HG03520 (cell line): ENCODE results near the gene ARFRP1.

Source experiments
- ATAC-seq: cut with Tn5 transposase; IDR thresholded peaks from one replicate; pipeline ENCODE4 v1.9.1; 2021; ENCODE audit warnings: mild to moderate bottlenecking, moderate library complexity; ENCODE audit not compliant: unreplicated experiment

Gene ARFRP1

DNA sequence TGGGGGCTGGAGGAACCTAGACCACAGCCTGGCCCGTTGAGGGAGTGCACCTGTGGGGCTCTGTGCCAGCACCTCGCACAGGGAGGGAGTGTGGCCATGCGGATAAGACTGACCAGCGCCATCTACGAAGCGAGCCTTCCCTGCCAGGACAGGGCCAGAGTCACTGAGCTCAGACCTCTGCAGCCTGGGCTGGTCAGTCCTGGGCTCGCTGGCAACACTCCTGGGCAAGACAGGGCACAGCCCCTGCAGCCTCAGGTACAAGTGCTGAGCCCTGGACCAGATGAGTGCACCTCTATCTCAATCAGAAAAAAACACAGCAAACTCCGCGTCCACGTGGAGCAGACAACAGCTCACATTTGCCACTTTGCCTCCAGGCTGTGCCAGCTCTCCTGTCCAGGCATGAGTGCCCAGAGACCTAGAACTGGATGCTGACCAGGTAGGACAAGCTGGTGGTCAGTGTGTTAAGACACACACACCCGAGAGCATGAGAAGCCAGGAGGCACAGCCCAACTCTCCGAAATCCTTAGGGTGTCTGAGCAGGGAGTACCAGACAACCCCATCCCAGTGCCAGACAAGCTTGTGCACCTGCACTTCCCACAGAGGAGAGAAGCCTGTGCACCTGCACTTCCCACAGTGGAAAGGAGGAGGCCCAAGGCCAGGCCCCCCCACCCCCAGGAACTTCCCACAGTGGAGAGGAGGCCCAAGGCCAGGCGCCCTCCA, 4.9 kb downstream of the ARFRP1 start:
- ATAC-seq: no peak

DNA sequence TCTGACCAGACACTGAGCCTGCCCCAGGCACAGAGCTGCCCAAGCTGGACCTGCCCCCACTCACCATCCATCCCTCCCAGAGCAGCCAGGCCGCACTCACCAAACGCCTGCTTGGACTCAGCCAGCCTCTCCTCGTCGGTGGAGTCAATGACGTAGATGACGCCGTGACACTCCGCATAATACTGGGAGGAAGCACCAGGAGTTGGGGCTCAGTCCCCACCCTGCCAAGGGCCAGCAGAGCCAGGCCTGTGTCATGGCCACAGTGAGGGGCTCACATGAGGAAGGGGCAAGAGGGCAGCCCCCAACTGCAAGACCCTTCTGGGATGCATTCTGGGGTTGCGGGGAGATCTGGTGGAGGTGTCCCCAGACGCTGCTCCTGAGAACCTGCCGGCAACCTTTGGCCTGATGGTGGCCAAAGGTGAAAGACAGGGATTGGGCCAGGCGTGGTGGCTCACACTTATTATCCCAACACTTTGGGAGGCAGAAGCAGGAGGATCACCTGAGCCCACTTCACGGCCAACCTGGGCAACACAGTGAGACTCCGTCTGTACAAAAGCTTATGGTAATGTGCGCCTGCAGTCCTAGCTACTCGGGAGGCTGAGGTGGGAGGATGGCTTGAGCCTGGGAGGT, 5.6 kb downstream of the ARFRP1 start:
- no peak for ATAC-seq

DNA sequence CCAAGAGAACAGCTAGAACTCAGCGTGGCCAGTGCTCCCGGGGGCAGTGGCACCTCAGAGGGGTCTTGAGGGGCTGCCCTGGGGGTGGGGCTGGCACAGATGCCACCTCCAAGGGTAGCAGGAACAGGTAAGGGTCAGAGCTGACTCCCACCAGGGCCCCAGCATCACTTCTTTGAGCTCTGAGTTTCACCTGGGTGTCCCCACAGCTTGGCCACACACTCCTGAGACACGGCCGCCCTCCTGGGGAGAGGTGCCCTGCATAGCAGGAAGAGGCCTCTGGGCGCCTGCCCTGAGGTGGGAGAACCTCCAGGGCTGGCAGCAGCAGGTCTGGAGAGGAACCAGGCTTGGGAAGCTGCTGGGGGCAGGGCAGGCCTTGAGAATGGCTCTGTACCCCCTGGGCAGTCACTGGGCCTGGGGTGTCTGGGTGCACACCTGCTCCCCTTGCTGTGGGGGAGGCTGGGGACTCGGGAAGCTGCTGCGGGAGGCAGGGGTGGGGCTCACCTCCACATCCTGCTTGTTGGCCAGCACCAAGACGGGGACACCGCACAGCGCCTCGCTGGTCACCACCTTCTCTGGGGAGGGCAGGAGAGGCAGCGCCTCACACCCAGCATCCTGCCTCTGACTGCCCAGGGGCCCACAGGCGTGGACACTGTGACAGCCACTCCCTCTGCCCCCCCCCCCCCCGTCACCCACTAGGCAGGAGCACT, 6.3 kb downstream of the ARFRP1 start:
- ATAC-seq: no peak

DNA sequence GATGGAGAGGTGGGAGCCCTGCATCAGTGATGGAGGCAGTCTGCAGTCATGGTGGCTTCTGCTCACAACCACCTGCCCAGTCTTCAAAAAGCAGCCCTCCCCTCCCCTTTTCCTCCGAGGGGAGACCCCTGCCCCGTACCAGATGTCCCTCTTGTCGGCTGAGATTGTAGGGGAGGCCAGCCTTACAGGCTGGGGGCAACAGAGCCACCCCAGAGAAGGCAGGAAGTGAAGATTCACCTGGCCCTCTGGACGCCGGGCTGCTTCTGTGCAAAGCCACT, 6.8 kb downstream of the ARFRP1 start:
- ATAC-seq: no peak

DNA sequence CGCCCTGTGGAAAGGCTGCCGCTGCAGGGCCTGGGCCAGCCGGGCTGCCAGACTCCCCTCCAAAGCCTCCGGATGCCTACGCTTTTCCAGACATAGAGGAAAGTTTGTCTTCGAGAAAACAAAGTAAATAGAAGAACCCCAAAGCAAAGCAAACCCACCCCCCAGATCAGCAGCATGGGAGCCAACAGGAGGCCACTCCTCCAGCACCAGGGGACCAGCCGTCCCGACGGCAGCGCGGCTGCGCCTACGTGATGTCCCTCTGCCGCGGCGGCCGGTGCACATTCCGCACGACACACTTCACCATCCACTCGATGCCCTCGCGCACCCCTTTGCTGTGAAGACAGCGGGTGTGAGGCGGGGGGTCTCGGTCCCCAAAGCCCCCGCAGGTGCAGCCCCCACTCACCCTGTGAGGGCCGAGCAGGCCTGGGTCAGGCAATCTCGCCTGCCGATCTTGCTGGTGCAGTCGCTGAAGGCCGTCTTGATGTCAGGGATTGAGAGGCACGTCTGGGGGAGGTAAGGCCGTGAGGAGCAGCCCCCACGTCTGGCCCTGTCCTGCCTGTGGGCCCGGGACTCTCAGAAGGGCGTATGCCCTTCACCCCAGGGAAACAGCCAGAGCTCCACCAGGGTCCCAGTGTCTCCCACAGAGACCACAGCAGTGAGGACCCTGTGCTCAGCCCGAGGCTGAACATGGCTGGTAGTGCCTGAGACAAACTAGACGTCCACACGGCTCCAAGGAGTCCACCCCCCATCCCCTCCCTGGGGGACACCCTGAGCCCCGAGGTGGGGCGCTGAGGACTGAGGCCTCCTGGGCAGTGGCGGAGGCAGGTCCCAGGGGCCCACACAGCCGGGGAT, 7.4 kb downstream of the ARFRP1 start:
- ATAC-seq: no peak

DNA sequence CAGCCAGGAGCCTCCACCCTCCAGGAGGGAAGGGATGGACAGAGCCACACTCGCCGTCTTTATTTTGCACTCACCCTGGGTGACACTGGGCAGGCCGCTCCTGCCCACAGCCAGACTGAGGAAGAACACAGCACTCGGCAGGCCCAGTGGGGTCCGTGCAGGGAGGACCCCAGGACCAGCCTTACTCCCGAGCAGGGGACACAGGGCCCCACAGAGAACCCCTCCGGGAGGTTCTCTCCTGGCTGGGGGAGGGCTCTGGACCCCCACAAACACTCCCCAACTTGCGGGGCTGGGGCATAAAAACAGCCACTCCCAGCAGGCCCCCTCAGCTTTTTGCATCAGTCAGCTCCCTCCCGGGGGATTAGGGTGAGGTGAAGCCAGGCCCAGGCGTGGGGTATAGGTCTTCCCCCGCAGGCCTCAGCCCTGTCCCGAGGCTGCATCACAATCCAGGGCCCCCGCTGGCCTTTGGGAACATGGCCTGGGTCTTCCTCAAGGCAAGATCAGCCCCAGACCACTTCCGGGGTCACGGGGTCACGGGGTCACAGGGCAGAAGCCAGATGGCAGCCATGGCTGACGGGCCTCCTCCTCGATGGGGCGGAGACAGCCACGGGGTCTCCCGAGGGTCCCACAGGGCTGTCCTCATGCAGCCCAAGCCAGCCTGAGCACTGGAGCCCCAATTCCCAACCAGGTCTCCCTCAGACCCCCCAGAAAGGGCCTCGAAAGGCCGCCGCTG, 8.1 kb downstream of the ARFRP1 start:
- ATAC-seq: no peak

DNA sequence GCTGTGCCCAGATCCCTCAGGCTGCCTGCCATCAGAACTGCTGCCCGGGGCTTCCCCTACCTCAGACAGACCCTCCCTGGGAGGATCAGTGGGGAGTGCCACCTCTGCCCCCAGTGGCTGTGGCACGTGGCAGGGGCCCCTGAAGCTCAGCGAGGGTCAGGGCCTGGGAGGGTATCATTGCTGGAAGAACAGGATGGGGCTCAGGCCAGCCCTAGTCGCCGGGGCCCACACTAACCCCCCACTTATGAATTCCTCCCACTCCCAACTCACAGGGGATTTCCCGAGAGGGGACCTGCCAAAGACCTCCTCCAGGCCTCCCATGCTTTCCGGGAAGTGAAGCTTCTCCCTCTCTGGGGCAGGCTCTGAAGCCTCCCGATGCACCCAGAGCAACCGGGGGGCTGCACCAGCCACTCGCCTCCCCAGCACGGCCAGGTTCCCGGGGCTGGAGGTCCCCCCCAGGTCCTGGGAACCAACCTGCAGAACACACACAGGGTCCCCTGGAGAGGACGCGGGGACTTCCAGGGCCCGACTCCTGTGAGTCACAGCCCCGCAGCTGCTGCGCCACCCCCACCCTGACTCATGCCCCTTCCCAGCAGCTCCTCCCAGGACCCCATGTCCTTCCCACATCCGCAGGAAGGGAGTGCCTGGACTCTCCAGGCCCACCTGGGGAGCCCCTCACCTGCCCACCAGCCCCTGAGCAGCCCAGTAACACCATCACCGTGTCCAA, 8.9 kb downstream of the ARFRP1 start:
- no peak for ATAC-seq

DNA sequence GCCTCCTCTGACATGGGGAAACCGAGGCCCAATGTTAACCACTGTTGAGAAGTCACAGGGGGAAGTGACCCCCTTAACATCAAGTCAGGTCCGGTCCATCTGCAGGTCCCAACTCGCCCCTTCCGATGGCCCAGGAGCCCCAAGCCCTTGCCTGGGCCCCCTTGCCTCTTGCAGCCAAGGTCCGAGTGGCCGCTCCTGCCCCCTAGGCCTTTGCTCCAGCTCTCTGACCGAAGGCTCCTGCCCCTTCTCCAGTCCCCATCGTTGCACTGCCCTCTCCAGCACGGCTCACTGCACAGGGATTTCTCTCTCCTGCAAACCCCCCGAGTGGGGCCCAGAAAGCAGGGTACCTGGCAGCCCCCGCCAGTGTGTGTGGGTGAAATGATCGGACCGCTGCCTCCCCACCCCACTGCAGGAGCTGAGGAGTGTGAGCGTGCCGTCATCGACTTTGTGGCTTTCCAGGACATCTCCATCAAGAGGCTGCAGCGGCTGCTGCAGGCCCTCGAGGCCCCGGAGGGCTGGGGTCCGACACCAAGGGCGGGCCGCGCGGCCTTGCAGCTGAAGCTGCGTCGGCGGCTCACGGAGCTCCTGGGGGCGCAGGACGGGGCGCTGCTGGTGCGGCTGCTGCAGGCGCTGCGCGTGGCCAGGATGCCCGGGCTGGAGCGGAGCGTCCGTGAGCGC, 9.8 kb downstream of the ARFRP1 start:
- ATAC-seq: no peak

DNA sequence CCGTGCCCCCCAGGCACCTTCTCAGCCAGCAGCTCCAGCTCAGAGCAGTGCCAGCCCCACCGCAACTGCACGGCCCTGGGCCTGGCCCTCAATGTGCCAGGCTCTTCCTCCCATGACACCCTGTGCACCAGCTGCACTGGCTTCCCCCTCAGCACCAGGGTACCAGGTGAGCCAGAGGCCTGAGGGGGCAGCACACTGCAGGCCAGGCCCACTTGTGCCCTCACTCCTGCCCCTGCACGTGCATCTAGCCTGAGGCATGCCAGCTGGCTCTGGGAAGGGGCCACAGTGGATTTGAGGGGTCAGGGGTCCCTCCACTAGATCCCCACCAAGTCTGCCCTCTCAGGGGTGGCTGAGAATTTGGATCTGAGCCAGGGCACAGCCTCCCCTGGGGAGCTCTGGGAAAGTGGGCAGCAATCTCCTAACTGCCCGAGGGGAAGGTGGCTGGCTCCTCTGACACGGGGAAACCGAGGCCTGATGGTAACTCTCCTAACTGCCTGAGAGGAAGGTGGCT, 10.4 kb downstream of the ARFRP1 start:
- no peak for ATAC-seq

DNA sequence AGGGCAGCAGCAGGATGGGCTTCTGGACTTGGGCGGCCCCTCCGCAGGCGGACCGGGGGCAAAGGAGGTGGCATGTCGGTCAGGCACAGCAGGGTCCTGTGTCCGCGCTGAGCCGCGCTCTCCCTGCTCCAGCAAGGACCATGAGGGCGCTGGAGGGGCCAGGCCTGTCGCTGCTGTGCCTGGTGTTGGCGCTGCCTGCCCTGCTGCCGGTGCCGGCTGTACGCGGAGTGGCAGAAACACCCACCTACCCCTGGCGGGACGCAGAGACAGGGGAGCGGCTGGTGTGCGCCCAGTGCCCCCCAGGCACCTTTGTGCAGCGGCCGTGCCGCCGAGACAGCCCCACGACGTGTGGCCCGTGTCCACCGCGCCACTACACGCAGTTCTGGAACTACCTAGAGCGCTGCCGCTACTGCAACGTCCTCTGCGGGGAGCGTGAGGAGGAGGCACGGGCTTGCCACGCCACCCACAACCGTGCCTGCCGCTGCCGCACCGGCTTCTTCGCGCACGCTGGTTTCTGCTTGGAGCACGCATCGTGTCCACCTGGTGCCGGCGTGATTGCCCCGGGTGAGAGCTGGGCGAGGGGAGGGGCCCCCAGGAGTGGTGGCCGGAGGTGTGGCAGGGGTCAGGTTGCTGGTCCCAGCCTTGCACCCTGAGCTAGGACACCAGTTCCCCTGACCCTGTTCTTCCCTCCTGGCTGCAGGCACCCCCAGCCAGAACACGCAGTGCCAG, 11.0 kb downstream of the ARFRP1 start, which contains the start of gene TNFRSF6B:
Gene TNFRSF6B, plus strand, starts transcription at position 25 of the 729 bp plus-strand sequence. Its CDS starts 116 bp downstream, at position 141.
- no peak for ATAC-seq

DNA sequence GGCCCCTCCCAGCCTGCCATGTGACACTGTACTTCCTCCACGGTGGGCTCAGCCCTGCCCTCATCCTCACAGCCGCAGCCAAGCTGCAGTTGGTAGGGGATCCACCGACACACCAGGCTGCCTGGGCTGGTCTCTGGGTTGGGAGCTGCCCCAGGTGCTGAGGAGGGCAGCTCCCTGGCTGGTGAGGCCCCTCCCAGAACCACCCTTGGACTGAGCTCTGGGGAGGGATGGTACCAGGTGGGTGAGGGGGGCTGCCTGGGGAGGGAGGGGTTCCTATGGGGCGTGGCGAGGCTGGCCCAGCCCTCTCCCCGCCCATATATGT, 11.5 kb downstream of the ARFRP1 start:
- no peak for ATAC-seq

DNA sequence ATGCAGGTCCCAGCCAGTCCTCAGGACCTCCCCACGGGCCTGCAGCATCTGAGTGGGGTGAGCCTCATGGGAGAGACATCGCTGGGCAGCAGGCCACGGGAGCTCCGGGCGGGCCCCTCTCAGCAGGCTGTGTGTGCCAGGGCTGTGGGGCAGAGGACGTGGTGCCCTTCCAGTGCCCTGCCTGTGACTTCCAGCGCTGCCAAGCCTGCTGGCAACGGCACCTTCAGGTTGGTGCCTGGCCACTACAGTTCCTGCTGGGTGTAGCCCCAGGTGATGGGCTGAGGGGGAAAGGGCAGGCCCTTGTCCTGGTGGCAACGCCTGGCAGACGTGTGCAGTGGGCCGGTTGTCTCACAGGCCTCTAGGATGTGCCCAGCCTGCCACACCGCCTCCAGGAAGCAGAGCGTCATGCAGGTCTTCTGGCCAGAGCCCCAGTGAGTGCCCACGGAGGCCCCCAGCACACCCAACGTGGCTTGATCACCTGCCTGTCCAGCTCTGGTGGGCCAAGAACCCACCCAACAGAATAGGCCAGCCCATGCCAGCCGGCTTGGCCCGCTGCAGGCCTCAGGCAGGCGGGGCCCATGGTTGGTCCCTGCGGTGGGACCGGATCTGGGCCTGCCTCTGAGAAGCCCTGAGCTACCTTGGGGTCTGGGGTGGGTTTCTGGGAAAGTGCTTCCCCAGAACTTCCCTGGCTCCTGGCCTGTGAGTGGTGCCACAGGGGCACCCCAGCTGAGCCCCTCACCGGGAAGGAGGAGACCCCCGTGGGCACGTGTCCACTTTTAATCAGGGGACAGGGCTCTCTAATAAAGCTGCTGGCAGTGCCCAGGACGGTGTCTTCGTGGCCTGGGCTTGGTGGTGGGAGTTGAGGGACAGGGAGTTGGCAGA, 12.1 kb downstream of the ARFRP1 start:
- no peak for ATAC-seq

DNA sequence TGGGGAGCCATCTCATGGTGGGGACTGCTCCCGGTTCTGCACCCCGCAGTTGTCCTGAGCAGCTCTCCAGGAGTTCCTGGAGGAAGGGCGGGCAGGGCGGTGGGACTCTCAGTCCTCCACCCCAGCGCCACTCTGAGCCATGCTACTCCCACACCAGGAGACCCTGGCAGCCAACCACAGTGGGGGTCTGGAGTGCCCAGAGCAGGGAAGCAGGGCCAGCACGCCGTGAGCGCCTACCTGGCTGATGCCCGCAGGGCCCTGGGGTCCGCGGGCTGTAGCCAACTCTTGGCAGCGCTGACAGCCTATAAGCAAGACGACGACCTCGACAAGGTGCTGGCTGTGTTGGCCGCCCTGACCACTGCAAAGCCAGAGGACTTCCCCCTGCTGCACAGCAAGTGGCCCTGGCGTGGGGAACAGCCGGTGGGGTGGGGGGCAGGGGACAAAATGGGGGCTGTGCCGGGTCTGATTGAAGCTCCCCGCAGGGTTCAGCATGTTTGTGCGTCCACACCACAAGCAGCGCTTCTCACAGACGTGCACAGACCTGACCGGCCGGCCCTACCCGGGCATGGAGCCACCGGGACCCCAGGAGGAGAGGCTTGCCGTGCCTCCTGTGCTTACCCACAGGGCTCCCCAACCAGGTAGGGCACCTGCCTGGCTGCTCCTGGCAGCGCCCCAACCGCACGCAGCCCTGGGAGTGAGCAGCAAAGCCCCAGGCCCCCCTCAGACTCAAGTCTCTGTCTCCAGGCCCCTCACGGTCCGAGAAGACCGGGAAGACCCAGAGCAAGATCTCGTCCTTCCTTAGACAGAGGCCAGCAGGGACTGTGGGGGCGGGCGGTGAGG, 13.0 kb downstream of the ARFRP1 start:
- no peak for ATAC-seq

DNA sequence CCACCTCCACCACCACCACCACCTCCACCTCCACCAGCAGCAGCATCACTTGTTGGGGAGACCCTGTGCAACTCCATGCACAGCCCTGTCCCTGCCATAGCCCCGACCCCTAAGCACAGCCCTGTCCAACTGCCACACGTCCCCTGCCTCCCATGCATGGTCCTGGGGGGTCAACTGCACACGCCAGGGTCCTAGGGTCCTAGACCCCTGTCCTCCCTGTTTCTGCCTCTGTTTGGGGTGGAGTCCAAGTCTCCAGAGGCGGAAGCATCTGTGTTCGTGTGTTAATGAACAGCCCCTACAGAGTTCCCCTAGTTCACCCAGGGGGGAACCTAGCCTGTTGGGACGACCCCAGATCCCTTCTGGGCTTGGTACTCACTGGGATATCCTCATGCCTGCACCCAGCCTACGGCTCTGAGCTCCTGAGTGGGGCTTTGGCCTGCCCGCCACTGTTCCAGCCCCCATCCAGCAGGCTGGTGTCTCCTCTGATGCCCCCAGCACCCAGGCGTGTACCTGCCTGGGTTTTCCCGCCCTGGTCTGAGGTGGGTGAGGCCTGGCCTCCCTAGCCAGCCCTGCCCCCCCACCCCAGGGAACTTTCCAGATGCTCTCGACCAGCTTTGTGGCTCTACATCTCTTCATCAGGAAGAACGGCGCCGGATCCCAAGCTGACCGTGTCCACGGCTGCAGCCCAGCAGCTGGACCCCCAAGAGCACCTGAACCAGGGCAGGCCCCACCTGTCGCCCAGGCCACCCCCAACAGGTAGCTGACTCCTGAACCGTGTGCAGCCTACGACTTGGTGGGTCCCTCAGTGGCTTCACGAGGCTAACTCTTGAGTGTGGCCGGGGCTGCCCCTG, 13.8 kb downstream of the ARFRP1 start:
- ATAC-seq: no peak

DNA sequence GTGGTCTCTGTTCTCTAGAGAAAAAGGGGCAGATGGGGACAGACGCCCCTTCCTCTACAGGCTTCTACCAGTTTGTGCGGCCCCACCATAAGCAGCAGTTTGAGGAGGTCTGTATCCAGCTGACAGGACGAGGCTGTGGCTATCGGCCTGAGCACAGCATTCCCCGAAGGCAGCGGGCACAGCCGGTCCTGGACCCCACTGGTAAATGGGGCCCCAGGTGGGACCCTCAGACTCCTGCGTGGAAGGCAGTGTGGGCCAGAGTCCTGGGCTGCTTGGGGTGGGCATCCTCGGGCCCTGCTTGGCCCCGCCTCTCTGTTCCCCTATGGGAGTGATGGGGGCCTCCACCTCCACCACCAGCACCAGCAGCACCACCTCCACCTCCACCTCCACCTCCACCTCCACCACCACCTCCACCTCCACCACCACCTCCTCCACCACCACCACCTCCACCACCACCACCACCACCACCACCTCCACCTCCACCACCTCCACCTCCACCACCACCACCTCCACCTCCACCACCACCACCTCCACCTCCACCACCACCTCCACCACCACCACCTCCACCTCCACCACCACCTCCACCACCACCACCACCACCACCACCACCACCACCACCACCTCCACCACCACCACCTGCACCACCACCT, 14.6 kb downstream of the ARFRP1 start:
- ATAC-seq: no peak
